Activated CD8-positive, alpha-beta memory T cell treated with anti-CD3 and anti-CD28 coated beads, Interleukin-2, amount 50 U/mL, for 24 hours (primary cell): ENCODE data around the gene ZBBX.
"Not testable (repeated sequence)": the region's sequence is repeated elsewhere in the genome, so short reads cannot be mapped to it uniquely, and the experiment has no call there.

Experiments
- DNase-seq: peaks from one replicate; pipeline ENCODE4 v3.0.0-alpha.2; 2020; ENCODE audit errors: extremely low read depth

ZBBX gene

GRCh38 chr3:167380004-167380689 is at the start of gene ZBBX:
ZBBX (minus strand) TSS chr3:167380297; CDS start chr3:167372901, 7,396 bp downstream.
- peak; percentile 65 for DNase-seq

- not testable (repeated sequence) for DNase-seq
Measured at GRCh38 chr3:167426962-167427361, 46.9 kb upstream of the ZBBX start.

GRCh38 chr3:167422396-167422795 is 42.3 kb upstream of the ZBBX start:
- not testable (repeated sequence) for DNase-seq

- no peak for DNase-seq
Measured at GRCh38 chr3:167409611-167410010, 29.5 kb upstream of the ZBBX start.

- DNase-seq = no peak
Measured at GRCh38 chr3:167406876-167407492, 26.9 kb upstream of the ZBBX start.

- DNase-seq = no peak
Measured at GRCh38 chr3:167397826-167398225, 17.7 kb upstream of the ZBBX start.

DNA sequence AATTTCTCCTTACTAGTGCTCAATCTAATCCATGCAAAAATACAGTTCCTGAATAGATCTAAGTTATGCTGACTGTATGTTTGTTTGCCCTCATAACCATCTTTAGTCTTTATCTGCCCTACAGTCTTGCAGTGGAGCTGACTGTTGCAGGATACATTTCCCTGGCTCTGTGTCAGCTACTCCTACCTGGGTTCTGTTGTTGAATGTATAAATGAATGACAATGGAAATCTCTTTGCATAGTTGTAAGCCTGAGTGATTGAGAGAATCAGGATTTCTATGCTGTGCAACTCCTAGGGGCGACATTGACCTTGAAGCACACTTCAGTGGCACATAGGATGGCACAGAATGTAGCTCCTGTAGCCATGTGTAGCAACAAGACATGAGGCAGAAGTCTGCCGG is 16.0 kb upstream of the ZBBX start:
- no peak for DNase-seq

- DNase-seq = no peak
Measured at GRCh38 chr3:167394003-167394402, 13.9 kb upstream of the ZBBX start.

DNA sequence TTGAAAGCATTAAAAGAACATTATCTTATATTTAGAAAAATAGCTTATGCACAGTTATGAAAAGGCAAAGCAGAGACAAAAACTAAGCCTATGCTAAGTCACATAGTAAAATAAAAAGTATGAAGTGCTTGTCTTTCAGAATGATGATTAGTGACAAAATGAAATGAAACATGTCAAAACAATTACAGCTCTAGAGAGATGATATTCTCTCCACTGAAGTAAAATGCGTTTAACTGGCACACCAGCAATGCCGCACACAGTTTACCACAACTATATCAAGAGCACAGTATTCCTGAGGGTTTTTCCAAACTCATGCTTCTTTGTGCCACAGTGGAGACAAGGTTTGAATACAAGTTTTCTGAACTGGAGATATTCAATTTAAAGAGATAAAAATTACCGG is 2.1 kb upstream of the ZBBX start:
- no peak for DNase-seq

GRCh38 chr3:167375478-167375877 is 4.6 kb downstream of the ZBBX start:
- DNase-seq = no peak

DNA sequence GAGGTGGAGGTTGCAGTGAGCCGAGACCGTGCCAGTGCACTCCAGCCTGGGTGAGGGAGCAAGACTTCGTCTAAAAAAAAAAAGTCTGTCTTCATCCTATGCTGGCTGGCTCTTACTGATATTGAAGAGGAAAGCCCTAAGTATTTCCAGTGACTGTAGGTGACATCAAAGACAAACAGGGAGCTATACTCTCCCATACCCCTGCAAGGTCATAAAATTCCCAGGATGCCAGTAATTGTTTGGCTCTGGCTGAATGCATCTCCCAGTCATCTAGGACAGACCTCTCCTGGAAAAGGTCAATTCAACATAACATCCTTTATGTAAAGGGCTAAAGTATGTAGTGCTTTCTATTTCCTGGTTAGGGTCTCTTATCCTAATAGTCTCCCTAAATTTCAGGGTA is 8.0 kb downstream of the ZBBX start:
- DNase-seq = no peak

- no peak for DNase-seq
Measured at GRCh38 chr3:167361948-167362347, 18.1 kb downstream of the ZBBX start.

- DNase-seq = no peak
Measured at GRCh38 chr3:167361306-167361705, 18.8 kb downstream of the ZBBX start.

- DNase-seq = no peak
Measured at GRCh38 chr3:167355446-167355845, 24.7 kb downstream of the ZBBX start.

GRCh38 chr3:167354751-167355150 is 25.3 kb downstream of the ZBBX start:
- no peak for DNase-seq

DNA sequence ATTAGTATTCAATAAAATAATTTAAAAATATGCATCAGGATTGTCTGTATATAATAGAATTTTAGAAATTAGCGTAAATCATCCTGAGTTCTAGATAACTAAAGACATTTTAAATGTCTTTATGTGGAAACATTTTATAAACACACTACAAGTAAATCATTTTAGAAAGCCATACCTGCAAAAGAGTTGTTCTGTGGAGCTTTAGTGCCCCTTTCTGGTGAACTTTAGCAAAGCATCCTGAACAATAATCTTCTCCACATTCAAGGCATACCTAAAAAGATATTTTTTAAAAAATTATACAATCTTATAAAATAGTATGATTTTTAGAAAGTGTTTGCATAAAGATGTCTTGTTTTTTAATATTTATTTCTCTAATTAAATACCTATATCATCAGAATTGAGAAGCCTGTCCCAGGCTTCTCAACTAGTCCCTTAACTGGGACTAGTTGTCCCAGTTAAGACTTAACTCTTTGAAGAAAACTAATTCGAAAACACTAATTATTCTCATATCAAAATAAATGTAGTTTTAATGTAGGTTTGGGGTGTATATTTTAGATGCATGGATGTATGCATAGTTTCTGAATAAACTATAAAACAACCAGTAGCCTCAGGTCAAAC is 29.7 kb downstream of the ZBBX start:
- no peak for DNase-seq

GRCh38 chr3:167346171-167346570 is 33.9 kb downstream of the ZBBX start:
- DNase-seq = no peak

DNA sequence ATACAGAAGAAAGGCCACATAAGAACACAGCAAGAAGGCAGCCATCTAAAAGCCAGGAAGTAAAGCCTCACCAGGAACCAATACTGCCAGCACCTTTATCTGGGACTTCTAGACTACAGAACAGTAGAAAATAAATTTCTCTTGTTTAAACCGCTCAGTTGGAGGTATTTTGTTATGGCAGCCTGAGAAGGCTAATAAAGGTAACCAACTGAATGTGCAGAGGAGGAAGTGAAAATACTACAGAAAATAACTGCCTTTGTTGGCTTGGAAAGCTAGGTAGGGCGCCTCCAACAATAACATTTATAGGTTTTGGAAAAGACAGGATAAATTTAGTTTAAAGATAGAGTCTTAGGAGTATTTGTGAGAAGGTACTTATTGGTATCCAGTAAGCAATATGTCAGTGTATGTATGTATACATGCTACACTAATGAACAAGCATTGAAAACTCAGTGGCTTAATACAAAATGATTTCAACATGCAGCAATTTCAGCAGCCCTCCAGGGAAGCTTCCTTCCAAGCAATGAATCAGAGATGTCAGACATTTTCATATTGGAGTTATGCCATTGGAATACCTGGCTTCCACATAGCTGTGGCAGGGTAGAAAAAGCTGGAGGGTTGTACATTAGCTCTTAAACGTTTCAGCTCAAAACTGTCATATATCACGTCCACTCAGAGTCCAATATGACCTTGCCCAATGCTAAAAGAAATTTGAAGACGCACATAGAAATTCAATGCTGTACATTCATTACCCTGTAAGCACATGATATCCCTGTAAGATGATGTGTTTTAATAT is 48.9 kb downstream of the ZBBX start:
- DNase-seq = no peak

- no peak for DNase-seq
Measured at GRCh38 chr3:167323572-167323971, 56.5 kb downstream of the ZBBX start.

GRCh38 chr3:167318996-167319615 is 61.0 kb downstream of the ZBBX start:
- no peak for DNase-seq

DNA sequence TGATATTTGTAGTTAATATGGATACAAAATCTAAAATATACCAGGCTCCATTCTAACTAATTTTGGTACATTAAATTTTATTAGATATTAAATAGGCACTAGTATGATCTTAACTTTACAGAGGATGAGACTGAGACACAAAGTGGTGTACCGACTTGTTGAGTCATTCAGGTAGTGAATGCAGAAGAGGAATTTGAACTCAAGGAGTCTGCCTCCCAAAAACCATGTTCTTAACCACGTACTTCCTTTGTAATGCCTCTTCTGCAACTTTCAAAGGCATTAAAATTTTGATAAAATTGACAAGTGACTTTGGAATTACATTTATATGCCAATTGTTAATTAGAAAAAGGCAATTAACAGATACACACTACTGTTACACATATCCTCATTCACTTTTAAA is 61.8 kb downstream of the ZBBX start:
- DNase-seq = no peak

GRCh38 chr3:167306319-167306718 is 73.8 kb downstream of the ZBBX start:
- no peak for DNase-seq
